NCI-H187 (cell line): ENCODE data around the gene TMED9.

Experiments used
- DNase-seq, 2 experiments: peaks; one replicate each; lab custom pipeline; 2025; lab: John Stamatoyannopoulos, UW

TMED9 gene

GRCh38 chr5:177578316-177578715, 13.7 kb upstream of the TMED9 start:
- DNase-seq: no peak

GRCh38 chr5:177588413-177588909, 3.5 kb upstream of the TMED9 start:
- DNase-seq: no peak

- DNase-seq: no peak
Observed at GRCh38 chr5:177590406-177590805, 1.6 kb upstream of the TMED9 start.

- no peak for DNase-seq
Observed at GRCh38 chr5:177591690-177592009, 353 bp upstream of the TMED9 start.

- no peak for DNase-seq
Observed at GRCh38 chr5:177592905-177593304, 902 bp downstream of the TMED9 start.

- no peak for DNase-seq
Observed at GRCh38 chr5:177593511-177593910, 1.5 kb downstream of the TMED9 start.

- no peak for DNase-seq
Observed at GRCh38 chr5:177594071-177594470, 2.1 kb downstream of the TMED9 start.

GRCh38 chr5:177595026-177595585, 3.1 kb downstream of the TMED9 start:
- no peak for DNase-seq

GRCh38 chr5:177595991-177596774, 4.2 kb downstream of the TMED9 start:
- DNase-seq: no peak

GRCh38 chr5:177596775-177597238, 4.8 kb downstream of the TMED9 start:
- no peak for DNase-seq

GRCh38 chr5:177598477-177598876, 6.5 kb downstream of the TMED9 start:
- no peak for DNase-seq

- peak; percentile 22 to 80 for DNase-seq
Observed at GRCh38 chr5:177599731-177600507, 7.9 kb downstream of the TMED9 start, which contains the start of gene B4GALT7. TSS of gene B4GALT7 (plus strand) at chr5:177600132. CDS start at chr5:177600211, 79 bp downstream.

GRCh38 chr5:177600508-177601018, 8.6 kb downstream of the TMED9 start:
- DNase-seq: no peak

GRCh38 chr5:177601126-177601525, 9.1 kb downstream of the TMED9 start:
- no peak for DNase-seq

- no peak for DNase-seq
Observed at GRCh38 chr5:177601577-177602457, 9.8 kb downstream of the TMED9 start.

GRCh38 chr5:177602458-177602830, 10.4 kb downstream of the TMED9 start:
- no peak for DNase-seq

- no peak for DNase-seq
Observed at GRCh38 chr5:177603631-177604030, 11.6 kb downstream of the TMED9 start.

GRCh38 chr5:177604116-177604521, 12.1 kb downstream of the TMED9 start:
- DNase-seq: no peak

GRCh38 chr5:177604656-177605055, 12.7 kb downstream of the TMED9 start:
- no peak for DNase-seq

- DNase-seq: no peak
Observed at GRCh38 chr5:177605078-177605477, 13.1 kb downstream of the TMED9 start.

- no peak for DNase-seq
Observed at GRCh38 chr5:177605667-177606066, 13.7 kb downstream of the TMED9 start.
